GM19328 (cell line): ENCODE data around the gene RBM4.
A peak's percentile ranks its signal among the peaks of the same experiment; 100 is the strongest.
"Not testable (repeated sequence)": the region's sequence is repeated elsewhere in the genome, so short reads cannot be mapped to it uniquely, and the experiment has no call there.

Experiments
- ATAC-seq: cut with Tn5 transposase; IDR thresholded peaks from one replicate; pipeline ENCODE4 v1.9.1; 2021; ENCODE audit warnings: mild to moderate bottlenecking, moderate library complexity; ENCODE audit not compliant: unreplicated experiment

Gene RBM4

GRCh38 chr11:66616379-66617154 lies 21.9 kb upstream of the RBM4 start, which contains the start of gene RBM14:
Gene RBM14 (plus strand): TSS chr11:66616630. CDS start chr11:66616721, 91 bp downstream.
- ATAC-seq, result peak; percentile 88

- no peak for ATAC-seq
Measured at GRCh38 chr11:66617155-66617834, 21.2 kb upstream of the RBM4 start.

- ATAC-seq, result no peak
Measured at GRCh38 chr11:66619080-66619554, 19.4 kb upstream of the RBM4 start.

- ATAC-seq, result no peak
Measured at GRCh38 chr11:66624450-66624849, 14.1 kb upstream of the RBM4 start.

- no peak for ATAC-seq
Measured at GRCh38 chr11:66625041-66625751, 13.3 kb upstream of the RBM4 start.

GRCh38 chr11:66625752-66626149 lies 12.8 kb upstream of the RBM4 start:
- ATAC-seq, result no peak

GRCh38 chr11:66626382-66626781 lies 12.1 kb upstream of the RBM4 start:
- no peak for ATAC-seq

GRCh38 chr11:66626926-66627325 lies 11.6 kb upstream of the RBM4 start:
- no peak for ATAC-seq

GRCh38 chr11:66628061-66628603 lies 10.4 kb upstream of the RBM4 start:
- no peak for ATAC-seq

- no peak for ATAC-seq
Measured at GRCh38 chr11:66629356-66629755, 9.1 kb upstream of the RBM4 start.

GRCh38 chr11:66631883-66632282 lies 6.6 kb upstream of the RBM4 start:
- no peak for ATAC-seq

- ATAC-seq, result no peak
Measured at GRCh38 chr11:66632952-66633351, 5.6 kb upstream of the RBM4 start.

- no peak for ATAC-seq
Measured at GRCh38 chr11:66636411-66636810, 2.1 kb upstream of the RBM4 start.

GRCh38 chr11:66637557-66638176 lies 836 bp upstream of the RBM4 start:
- no peak for ATAC-seq

GRCh38 chr11:66639066-66639813 lies 737 bp downstream of the RBM4 start:
- no peak for ATAC-seq

GRCh38 chr11:66639814-66640340 lies 1.4 kb downstream of the RBM4 start:
- ATAC-seq, result not testable (repeated sequence)

- no peak for ATAC-seq
Measured at GRCh38 chr11:66641834-66642233, 3.3 kb downstream of the RBM4 start.

GRCh38 chr11:66643745-66644437 lies 5.4 kb downstream of the RBM4 start:
- ATAC-seq, result no peak

GRCh38 chr11:66646828-66647227 lies 8.3 kb downstream of the RBM4 start:
- ATAC-seq, result no peak
